ENCODE measurements around the gene PTPA.
A peak's percentile ranks its signal among the peaks of the same experiment; 100 is the strongest.

The PTPA gene

DNA sequence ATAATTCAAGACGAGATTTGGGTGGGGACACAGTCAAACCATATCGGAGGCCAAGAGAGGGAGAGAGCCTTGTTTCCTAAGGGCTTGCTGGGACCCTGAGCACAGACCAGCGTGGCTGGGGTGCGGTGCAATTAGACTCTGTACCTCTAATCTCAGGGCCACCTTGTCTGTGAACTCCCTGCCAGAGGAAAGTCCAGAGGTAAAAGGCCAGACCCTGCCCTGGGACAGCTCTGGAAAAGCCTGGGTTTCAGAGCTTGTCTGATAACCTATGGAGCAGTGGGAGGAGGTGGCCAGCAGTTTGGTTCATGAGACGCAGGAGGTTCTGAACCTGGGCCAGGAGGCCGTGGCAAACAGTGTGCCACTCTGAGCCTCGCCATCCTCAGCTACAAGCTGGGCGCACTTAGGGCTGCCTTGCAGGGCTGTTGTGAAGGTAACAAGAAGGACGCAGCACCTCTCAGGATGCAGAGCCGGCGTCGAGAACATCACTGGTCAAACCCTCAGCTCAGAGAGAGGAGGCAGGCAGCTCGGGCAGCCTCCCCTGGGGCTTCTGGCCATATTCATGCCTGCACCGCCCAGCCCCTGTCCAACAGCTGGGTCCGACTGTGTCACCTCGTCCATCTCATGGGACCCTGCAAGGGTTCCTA lies 35.1 kb upstream of the PTPA start:
- Histone ChIP-seq H3K4me1 (ENCODE audit: insufficient read depth, low read length) (peaks cover 10% of the 10 kb centered on the region), H3K36me3 (ENCODE audit: insufficient read depth, low read length) (no peaks in the 10 kb centered on the region), H3K27me3 (ENCODE audit: insufficient read depth, low read length) (no peaks in the 10 kb centered on the region), H3K9me3 (ENCODE audit: low read length) (no peaks in the 10 kb centered on the region), H2AFZ (ENCODE audit: low read depth, low read length) (no peak overlapping the region), H3K4me3 (ENCODE audit: low read length) (no peak overlapping the region)

GRCh38 chr9:129076640-129077037 lies 34.6 kb upstream of the PTPA start:
- no peaks in the 10 kb centered on the region for H3K27me3 ChIP-seq (ENCODE audit: insufficient read depth, low read length)
- no peak overlapping the region for H2AFZ ChIP-seq (ENCODE audit: low read depth, low read length)
- H3K4me1 ChIP-seq (ENCODE audit: insufficient read depth, low read length) = peaks cover 11% of the 10 kb centered on the region
- H3K36me3 ChIP-seq (ENCODE audit: insufficient read depth, low read length) = no peaks in the 10 kb centered on the region
- H3K4me3 ChIP-seq (ENCODE audit: low read length) = no peak overlapping the region
- H3K9me3 ChIP-seq (ENCODE audit: low read length) = no peaks in the 10 kb centered on the region

DNA sequence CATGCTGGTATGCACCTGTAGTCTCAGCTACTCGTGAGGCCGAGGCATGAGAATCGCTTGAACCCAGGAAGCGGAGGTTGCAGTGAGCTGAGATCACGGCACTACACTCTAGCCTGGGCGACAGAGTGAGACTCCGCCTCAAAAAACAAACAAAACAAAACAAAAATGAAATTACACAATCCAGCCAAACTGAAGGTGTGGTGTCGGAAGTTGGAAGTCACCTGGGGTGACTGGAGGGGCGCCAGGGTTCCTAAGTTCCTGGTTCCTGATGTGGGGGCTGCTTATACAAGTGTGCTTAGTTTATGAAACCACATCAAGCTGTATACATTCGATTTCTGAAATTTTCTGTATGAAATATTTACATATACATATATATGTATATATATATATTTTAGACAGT lies 34.0 kb upstream of the PTPA start:
- H3K27me3 ChIP-seq (ENCODE audit: insufficient read depth, low read length) = no peaks in the 10 kb centered on the region
- H3K9me3 ChIP-seq (ENCODE audit: low read length) = no peaks in the 10 kb centered on the region
- H3K36me3 ChIP-seq (ENCODE audit: insufficient read depth, low read length) = no peaks in the 10 kb centered on the region
- H3K4me3 ChIP-seq (ENCODE audit: low read length) = no peak overlapping the region
- peaks cover 17% of the 10 kb centered on the region for H3K4me1 ChIP-seq (ENCODE audit: insufficient read depth, low read length)
- no peak overlapping the region for H2AFZ ChIP-seq (ENCODE audit: low read depth, low read length)

DNA sequence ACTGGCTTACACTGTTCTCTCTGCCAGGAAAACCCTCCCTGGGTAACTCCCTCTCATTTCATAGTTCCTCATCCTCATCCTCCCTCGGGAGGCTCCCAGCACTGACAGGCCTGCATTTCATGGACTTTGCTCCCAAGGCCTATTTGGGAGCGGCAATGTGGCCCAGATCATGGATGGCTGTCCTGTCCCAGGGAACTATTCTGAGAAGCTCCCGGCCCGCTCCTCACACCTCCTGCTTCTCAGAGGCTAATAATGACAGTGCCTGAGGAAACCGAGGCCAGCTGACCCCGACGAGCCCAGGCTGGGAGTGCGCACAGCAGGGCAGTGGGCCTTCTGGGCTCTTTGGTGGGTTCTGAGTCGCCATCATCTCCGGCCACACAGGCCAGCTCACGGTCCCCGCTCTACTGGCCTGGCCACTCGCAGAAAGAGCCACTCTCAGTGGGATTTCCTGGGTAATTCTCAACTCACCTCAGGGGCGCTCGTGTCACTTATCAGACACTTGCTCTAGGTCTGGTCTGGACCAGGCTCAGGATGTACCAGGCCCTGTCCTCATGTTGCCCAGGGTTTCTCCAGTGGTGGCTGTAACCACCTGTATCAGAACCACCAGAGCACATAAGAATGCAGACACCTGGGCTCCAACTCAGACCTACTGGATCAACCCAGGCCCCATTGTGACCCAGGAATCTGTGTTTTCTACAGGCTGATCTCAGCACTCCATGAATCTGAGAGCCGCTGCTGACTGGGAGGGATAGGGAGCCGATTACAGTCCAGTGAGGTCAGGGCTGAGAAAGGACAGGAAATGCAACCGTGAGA lies 32.3 kb upstream of the PTPA start:
- Histone ChIP-seq H3K4me3 (ENCODE audit: low read length) (no peak overlapping the region), H3K36me3 (ENCODE audit: insufficient read depth, low read length) (peaks cover 3% of the 10 kb centered on the region), H2AFZ (ENCODE audit: low read depth, low read length) (no peak overlapping the region), H3K4me1 (ENCODE audit: insufficient read depth, low read length) (peaks cover 19% of the 10 kb centered on the region), H3K27me3 (ENCODE audit: insufficient read depth, low read length) (no peaks in the 10 kb centered on the region), H3K9me3 (ENCODE audit: low read length) (no peaks in the 10 kb centered on the region)

DNA sequence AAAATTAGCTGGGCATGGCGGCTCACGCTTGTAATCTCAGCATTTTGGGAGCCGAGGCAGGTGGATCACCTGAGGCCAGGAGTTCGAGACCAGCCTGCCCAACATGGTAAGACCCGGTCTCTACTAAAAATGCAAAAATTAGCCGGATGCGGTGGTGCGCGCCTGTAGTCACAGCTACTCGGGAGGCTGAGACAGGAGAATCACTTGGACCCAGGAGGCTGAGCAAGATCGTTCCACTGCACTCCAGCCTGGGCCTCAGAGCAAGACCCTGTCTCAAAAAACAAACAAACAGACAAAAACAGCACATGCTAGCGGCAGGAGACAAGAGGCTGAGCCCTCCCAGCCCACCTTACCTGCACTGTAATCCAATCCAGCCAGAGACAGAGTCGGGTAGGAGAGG lies 31.4 kb upstream of the PTPA start:
- Histone ChIP-seq H3K4me3 (ENCODE audit: low read length) (peak overlapping the region; percentile 67), H3K27me3 (ENCODE audit: insufficient read depth, low read length) (no peaks in the 10 kb centered on the region), H2AFZ (ENCODE audit: low read depth, low read length) (no peak overlapping the region), H3K36me3 (ENCODE audit: insufficient read depth, low read length) (peaks cover 8% of the 10 kb centered on the region), H3K4me1 (ENCODE audit: insufficient read depth, low read length) (peaks cover 19% of the 10 kb centered on the region), H3K9me3 (ENCODE audit: low read length) (no peaks in the 10 kb centered on the region)

- Histone ChIP-seq H2AFZ (ENCODE audit: low read depth, low read length) (peak overlapping the region; percentile 11), H3K9me3 (ENCODE audit: low read length) (no peaks in the 10 kb centered on the region), H3K4me1 (ENCODE audit: insufficient read depth, low read length) (peaks cover 19% of the 10 kb centered on the region), H3K4me3 (ENCODE audit: low read length) (peak overlapping the region; percentile 67), H3K36me3 (ENCODE audit: insufficient read depth, low read length) (peaks cover 10% of the 10 kb centered on the region), H3K27me3 (ENCODE audit: insufficient read depth, low read length) (no peaks in the 10 kb centered on the region)
Measured at GRCh38 chr9:129080298-129080600, 31.0 kb upstream of the PTPA start.

- peak within 1 kb of the TSS; percentile 67 for H3K4me3 ChIP-seq (ENCODE audit: low read length)
- H3K36me3 ChIP-seq (ENCODE audit: insufficient read depth, low read length) = peaks cover 16% of the 10 kb centered on the region
- H2AFZ ChIP-seq (ENCODE audit: low read depth, low read length) = peak within 1 kb of the TSS; percentile 83
- no peaks in the 10 kb centered on the region for H3K9me3 ChIP-seq (ENCODE audit: low read length)
- peaks cover 19% of the 10 kb centered on the region for H3K4me1 ChIP-seq (ENCODE audit: insufficient read depth, low read length)
- no peaks in the 10 kb centered on the region for H3K27me3 ChIP-seq (ENCODE audit: insufficient read depth, low read length)
Measured at GRCh38 chr9:129080601-129081387, 30.4 kb upstream of the PTPA start, which contains the start of gene DOLPP1. Gene DOLPP1 (plus strand): TSS chr9:129081111. CDS start chr9:129081132, 21 bp downstream.

DNA sequence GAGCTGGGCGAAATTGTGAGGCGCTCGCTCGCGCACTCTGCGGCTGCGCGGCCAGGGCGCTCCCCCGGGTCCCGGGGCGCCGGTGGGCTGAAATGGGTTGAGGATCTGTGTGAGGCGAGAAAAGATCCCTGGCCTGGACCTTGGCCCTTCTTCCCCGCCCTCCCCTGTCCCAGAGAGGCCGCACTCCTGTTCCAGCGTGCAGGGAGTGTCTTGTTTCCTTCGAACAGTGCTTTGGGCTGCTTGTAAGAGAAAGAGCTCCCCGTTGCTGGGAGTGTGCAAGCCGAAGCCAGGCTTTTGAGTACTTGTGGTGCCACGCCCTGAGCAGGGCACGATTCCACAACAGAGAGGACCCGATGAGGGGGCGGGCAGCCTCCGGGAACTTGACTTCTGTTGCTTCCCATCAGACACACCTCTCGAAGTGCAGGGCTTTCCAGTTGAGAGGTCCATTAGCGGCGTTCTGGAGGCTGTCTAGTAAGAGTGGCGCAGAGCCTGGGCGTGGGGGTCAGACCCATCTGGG lies 29.8 kb upstream of the PTPA start:
- peak overlapping the region; percentile 83 for H2AFZ ChIP-seq (ENCODE audit: low read depth, low read length)
- no peaks in the 10 kb centered on the region for H3K27me3 ChIP-seq (ENCODE audit: insufficient read depth, low read length)
- no peaks in the 10 kb centered on the region for H3K9me3 ChIP-seq (ENCODE audit: low read length)
- H3K36me3 ChIP-seq (ENCODE audit: insufficient read depth, low read length) = peaks cover 21% of the 10 kb centered on the region
- H3K4me3 ChIP-seq (ENCODE audit: low read length) = peak overlapping the region; percentile 67
- H3K4me1 ChIP-seq (ENCODE audit: insufficient read depth, low read length) = peaks cover 19% of the 10 kb centered on the region

DNA sequence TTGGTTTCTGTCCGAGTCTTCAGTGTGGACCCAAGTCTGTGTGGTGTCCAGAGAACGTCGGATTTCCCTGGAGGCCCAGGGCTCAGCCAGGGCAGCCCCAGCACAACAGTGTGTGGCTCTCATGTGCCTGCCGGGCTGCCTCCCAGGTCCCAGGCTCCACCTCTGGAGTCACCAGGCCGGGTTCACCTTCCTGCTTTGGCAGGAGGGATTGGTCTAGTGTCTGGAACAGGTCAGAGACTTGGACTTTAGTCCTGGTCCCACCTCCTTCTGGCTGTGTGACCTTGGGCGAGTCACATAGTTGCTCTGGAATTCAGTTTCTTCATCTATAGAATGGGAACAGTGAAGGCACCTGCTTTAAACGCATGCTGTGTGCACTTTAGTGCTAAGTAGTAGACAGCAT lies 27.1 kb upstream of the PTPA start:
- Histone ChIP-seq H3K4me1 (ENCODE audit: insufficient read depth, low read length) (peaks cover 19% of the 10 kb centered on the region), H3K36me3 (ENCODE audit: insufficient read depth, low read length) (peaks cover 39% of the 10 kb centered on the region), H2AFZ (ENCODE audit: low read depth, low read length) (no peak overlapping the region), H3K9me3 (ENCODE audit: low read length) (no peaks in the 10 kb centered on the region), H3K27me3 (ENCODE audit: insufficient read depth, low read length) (no peaks in the 10 kb centered on the region), H3K4me3 (ENCODE audit: low read length) (no peak overlapping the region)

DNA sequence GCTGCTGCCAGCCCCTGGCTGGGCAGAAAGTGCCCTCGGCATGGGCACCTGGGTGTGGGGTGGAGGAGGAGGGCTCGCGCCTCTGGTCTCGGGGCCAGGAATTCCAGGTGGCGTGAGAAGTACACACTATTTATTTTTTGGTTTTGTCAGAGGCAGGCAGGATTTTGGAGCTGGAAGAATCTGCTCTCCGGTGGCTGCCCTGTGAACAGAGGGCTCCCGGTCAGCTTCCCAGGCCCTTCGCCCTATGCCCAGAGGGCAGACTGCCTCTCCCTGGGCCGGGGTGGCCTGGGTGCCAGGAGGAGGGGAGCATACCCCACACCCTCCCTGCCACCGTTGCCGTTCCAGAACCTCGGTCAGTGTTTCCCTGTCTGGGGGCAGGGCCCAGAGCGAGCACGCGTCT lies 22.0 kb upstream of the PTPA start:
- Histone ChIP-seq H3K4me3 (ENCODE audit: low read length) (no peak overlapping the region), H2AFZ (ENCODE audit: low read depth, low read length) (no peak overlapping the region), H3K4me1 (ENCODE audit: insufficient read depth, low read length) (no peaks in the 10 kb centered on the region), H3K27me3 (ENCODE audit: insufficient read depth, low read length) (no peaks in the 10 kb centered on the region), H3K36me3 (ENCODE audit: insufficient read depth, low read length) (peaks cover 50% of the 10 kb centered on the region), H3K9me3 (ENCODE audit: low read length) (no peaks in the 10 kb centered on the region)

DNA sequence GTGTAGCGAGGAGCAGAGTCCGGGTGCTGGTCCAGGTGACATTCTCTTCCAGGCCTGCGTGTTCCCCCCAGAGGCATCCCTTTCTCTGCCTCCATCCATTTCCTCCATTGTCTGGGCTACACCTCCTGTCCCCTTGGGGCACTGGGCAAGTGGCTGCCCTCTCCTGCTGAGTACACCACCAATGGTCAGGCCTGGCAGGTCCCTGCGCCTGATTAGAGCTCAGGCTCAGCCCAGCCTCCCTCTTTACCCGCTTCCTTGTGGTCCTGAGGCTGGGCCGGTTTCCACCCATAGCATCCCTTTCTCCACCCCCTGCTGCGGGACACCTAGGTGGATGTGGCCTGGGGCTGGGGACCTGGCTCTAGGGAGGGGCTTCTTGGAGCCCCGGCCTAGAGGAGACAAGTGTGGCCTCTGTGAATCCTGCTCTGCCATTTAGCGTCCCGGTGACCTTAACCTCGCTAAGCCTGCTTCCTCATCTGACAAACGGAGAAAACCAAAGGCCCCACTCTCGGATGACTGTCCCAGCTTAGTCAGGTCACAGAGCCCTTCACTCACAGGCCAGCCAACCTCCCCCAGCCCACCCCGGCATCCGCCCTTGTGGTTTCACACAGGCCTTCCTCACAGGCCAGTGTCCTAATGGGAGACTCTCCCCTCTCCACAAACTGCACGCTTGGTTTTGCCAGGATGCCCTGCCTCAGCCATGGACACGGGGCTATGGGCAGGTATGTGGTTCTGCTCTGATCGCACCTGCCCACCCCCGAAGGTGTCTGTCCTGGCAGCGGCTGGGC lies 17.4 kb upstream of the PTPA start:
- peaks cover 21% of the 10 kb centered on the region for H3K36me3 ChIP-seq (ENCODE audit: insufficient read depth, low read length)
- no peak overlapping the region for H2AFZ ChIP-seq (ENCODE audit: low read depth, low read length)
- no peaks in the 10 kb centered on the region for H3K27me3 ChIP-seq (ENCODE audit: insufficient read depth, low read length)
- no peaks in the 10 kb centered on the region for H3K9me3 ChIP-seq (ENCODE audit: low read length)
- no peak overlapping the region for H3K4me3 ChIP-seq (ENCODE audit: low read length)
- no peaks in the 10 kb centered on the region for H3K4me1 ChIP-seq (ENCODE audit: insufficient read depth, low read length)

DNA sequence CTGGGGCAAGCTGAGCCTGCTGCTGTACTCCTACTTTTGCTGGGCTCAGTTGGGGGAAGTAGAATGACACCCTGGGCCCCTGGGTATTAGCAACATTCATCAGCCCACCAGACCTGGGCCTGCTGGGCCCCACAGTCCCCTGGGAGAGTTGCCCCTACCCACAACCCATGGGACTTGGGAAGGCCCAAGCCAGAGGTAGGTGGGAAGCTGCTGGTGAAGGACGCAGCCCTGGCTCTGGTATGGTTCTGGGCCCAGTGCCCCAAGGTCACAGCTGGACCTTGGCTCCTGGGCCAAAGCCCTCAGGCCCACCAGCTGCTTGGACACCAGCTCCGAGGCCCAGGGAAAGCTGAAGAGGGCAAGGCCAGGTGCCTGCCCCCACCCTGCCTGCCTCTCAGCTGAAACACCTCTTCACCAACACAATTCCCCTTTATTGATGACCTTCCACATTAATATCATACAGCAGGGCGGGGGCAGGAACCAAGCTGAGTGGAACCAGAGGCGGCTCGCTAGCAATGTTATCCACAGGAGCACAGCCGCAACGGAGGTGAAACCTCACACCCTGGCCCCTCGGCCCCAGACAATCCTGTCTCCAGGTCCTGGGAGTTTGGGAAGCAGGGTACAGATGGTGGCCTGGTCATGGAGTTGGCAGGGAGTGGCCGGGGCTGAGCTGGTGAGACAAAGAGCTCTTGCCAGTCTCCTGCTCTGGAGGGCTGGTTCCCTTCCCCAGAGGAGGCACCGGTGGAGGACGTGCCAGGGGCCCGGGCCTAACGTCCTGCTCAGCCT lies 16.6 kb upstream of the PTPA start:
- Histone ChIP-seq H2AFZ (ENCODE audit: low read depth, low read length) (no peak overlapping the region), H3K36me3 (ENCODE audit: insufficient read depth, low read length) (peaks cover 14% of the 10 kb centered on the region), H3K27me3 (ENCODE audit: insufficient read depth, low read length) (no peaks in the 10 kb centered on the region), H3K4me3 (ENCODE audit: low read length) (no peak overlapping the region), H3K9me3 (ENCODE audit: low read length) (no peaks in the 10 kb centered on the region), H3K4me1 (ENCODE audit: insufficient read depth, low read length) (no peaks in the 10 kb centered on the region)
